ENCODE results near the gene CYB561D1.

DNA sequence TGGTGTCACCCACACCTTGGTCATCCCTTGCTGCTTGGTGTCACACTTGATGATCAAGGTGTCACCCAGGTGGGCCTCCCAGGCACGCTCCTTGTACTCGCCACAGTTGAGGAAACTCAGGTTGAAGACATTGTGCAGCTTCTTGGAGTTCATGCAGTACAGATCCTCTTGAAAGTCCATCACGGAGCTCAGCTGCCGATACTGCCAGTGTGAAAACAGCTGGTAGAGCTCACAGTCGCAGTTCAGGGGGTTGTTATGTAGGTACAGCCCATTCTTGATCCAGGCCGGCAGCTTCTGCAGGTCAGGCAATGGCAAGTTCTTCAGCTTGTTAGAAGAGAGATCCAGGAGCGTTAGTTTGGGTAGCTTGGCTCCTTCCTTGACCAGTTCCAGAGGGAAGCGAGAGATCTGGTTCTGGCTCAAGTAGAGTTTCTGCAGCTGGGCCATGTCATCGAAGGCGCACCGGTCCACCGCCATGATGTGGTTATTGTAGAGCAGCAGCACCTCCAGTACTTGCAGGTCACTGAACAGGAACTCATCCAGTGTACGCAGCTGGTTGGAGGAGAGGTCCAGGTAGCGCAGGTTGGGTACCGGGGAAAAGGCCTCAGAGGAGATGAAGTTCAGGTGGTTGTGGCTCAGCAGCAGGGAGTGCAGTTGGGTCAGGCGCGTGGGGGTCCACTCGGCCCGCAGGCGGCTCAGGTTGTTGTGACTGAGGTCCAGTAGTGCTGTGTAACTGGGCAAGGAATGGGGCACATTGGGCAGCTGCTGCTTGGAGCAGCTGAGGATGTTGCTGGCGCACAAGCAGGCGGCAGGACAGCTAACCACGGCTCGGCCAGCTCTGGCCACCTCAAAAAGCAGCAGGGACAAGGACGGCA, 14.3 kb downstream of the CYB561D1 start:
- TF ChIP-seq EZH2 (IDR thresholded peaks at IDR 0.05) (no peak), POLR2AphosphoS5 (IDR thresholded peaks at IDR 0.05; ENCODE audit: borderline replicate concordance, low read depth, low read length) (no peak)

Measured in SK-N-MC (cell line).